ENCODE measurements around the gene ATP7B.

The ATP7B gene

DNA sequence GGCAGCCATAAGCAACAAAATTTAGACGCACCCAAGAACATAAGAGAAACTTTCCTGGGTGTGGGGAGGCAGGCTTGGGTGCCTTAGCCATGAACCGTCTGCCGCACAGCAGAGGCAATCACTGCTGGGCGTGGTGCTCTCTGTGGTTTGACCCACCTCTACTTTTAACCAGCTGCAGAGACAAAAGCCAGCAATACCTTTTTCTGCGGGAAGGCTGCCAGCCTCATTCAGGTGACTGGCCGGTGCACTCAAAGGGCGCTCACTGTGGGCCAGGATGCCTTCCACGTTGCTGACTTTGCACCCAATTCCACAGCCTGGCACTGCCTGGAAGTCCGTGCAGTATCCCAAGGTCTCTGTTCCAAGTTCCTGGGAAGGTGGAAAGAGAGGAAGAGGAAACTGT, 69.1 kb downstream of the ATP7B start:
- peak; percentile 45 for DNase-seq

DNA sequence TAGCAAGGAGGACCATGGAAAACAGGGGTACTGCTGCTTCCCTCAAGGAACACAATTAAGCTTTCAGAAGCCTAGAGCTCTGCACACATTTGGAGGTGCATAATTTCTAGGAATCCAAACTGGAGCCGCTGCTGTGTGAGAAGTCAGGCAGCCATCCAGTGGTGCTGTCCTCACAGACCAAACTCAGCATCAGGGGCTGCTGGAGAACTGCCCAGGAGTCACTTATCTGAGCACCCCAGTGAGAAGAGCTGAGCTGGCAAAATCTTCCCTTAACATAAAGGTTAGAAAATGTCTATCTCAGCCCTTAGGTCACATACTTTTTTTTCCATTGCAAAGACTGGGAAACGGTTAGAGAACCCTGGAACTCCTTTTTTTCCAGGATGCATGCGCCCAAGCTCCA, 72.8 kb downstream of the ATP7B start:
- no peak for DNase-seq

DNA sequence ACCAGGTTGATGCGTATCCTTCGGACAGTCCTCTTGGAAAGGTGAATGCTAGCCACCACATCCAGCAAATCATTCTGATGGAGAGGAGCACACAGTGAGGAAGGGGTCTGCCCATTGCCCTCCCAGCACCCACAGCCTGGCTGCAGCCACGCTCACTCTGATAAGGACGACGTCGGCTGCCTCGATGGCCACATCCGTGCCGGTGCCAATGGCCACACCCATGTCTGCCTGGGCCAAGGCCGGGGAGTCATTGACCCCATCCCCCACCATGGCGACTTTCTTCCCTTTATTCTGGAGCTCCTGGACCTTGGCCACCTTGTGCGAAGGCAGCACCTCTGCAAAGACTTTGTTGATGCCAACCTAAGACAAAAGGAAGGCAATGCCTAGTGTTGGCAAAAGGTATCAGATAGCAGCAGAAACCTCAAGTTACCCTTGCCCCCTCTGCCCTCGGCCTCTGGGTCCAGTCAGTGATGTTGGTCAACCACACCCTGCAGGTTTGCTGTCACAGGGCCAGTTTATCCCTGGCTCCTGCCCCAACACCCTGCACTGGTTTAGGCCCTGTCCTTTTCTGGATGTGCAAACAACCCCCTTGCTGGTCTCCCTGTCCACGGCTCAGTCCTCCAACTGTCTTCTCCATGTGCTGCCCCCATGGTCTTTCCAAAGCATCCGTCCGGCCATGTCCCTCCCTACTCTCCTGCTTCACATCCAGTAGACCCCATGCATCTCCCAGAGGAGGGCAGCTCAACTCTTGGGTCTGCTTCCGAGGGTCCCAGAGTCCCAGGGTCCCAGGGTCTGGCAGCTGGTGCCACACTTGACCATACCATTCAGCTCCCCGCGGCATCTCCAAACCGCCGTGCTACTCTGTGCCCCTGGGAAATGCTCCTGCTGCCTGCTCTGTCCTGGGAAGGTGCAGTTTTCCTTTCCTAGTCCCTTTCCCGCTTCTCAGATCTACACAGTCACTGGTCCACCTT, 73.6 kb downstream of the ATP7B start:
- DNase-seq = no peak

GRCh38 chr13:51935326-51936171, 75.7 kb downstream of the ATP7B start:
- DNase-seq = no peak

DNA sequence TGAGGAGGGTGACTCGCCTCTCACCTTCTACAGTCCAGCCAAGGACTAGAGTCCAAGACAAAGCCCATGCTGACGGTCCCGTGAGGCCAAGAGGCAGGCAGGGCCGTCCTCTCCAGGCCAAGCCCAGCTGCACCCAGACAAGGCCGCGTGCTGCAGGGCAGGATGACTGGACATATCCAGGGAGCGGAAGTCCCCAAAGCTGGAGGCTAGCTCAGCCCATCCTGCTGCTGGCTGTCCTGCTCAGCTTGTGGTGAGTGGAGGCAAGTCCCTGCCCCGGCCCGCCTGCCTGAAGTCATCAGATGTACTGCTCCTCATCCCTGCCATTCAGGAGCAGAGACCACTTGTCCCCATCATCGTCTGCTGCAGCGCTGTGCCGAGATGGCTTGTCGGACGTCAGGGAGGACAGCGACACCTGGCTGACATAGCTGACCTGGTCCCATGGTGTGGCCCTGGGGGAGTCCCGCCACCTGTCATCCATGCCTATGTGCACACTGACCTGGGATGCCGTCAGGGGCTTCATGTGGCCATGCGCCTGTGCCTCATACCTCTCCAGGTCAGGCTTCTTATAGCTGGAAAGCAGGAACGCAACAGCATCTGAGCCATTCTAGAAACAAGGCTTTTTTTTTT, 76.7 kb downstream of the ATP7B start:
- DNase-seq = no peak

- no peak for DNase-seq
Measured at GRCh38 chr13:51933466-51934058, 77.7 kb downstream of the ATP7B start.

DNA sequence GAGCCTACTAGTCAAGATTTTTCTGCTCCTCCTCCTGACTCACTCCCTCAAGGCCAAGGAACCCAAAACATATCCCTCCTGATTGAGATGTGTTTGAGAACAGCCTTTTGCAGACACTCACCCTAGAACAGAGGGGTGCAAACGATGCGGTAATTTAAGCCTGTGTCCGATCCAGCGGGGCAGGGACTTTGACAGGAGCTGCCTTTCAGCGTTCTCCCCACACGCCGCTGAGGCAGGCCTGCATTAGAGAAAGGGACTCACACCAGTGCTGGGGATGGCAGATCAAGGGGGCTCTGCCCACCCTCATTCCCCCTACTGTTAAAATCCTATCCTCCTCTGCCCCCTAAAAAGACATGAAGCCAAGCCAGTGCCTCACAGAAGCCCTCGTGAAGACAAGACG, 79.0 kb downstream of the ATP7B start:
- DNase-seq = no peak

GRCh38 chr13:51931606-51932005, 79.6 kb downstream of the ATP7B start:
- DNase-seq = no peak

DNA sequence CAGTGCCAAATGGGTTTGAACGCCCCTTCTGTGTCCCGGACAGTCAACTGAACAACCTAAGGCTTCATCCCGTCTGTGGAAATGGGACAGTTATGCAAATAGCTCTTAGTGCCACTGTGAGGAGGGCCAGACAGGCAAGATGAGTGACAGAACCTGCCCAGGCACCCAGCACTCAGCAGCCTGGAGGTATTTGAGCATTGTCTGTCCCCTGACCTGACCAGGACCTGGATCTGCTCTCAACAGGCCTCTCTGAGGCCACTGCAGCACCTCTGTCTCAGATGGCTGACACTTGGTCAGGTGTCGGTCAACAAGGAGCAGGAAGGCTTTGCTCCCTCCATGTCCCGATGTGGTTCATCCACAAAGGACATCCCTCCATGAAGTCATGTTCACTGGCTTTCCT, 81.6 kb downstream of the ATP7B start:
- DNase-seq = no peak

GRCh38 chr13:51928231-51928630, 83.0 kb downstream of the ATP7B start:
- no peak for DNase-seq

- no peak for DNase-seq
Measured at GRCh38 chr13:51927129-51927528, 84.1 kb downstream of the ATP7B start.

DNA sequence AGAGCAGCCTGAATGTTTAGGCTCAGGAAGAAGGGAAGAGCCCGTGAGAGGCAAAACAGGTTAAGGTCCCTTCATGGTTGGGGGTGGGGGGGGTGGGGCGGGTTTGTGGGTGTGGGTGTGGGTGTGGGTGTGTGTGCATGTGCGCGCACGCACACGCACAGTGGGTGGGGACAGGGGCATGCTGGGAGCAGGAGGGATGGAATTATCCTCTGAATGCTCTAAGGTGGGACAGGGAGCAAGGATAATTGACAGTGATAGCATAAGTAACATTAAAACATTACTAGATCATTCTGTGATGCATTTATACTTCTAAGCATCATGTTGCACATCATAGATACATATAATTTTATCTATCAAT, 84.7 kb downstream of the ATP7B start:
- no peak for DNase-seq

- no peak for DNase-seq
Measured at GRCh38 chr13:51925865-51926527, 85.3 kb downstream of the ATP7B start.

GRCh38 chr13:51924756-51925544, 86.3 kb downstream of the ATP7B start:
- no peak for DNase-seq

- DNase-seq = no peak
Measured at GRCh38 chr13:51923983-51924539, 87.2 kb downstream of the ATP7B start.

- no peak for DNase-seq
Measured at GRCh38 chr13:51922771-51923480, 88.3 kb downstream of the ATP7B start.

GRCh38 chr13:51921790-51922740, 89.2 kb downstream of the ATP7B start:
- no peak for DNase-seq

GRCh38 chr13:51920786-51921185, 90.5 kb downstream of the ATP7B start:
- DNase-seq = no peak

DNA sequence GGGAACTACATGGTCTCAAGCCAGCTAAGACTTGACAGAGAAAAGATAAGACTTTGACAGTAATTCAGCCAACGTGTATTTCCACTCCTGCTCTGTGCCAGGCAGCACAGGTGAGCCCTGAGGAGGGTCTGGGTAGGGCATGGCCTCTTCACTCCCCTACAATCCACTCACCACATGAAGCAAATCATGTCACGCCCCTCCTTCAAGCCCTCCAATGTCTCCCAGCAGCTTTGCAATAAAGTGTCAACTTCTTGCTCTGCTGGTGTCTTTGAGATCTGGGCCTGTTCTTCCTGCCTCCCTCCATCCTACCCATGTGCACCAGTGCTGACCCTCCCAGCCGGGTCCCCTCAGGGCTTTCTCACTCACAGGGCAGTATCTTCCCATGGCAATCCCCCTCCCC, 91.0 kb downstream of the ATP7B start:
- DNase-seq = no peak

All from activated T-cell treated with anti-CD3 and anti-CD28 coated beads, Interleukin-2, amount 50 U/mL, for 1 hour (primary cell).